Measurements from ENCODE around the gene NPHP1.

The NPHP1 gene

GRCh38 chr2:110216803-110217202 lies 12.0 kb upstream of the NPHP1 start:
- TF ChIP-seq ZBTB7A (IDR thresholded peaks at IDR 0.05; ENCODE audit: low read depth) (no peak), CEBPB (IDR thresholded peaks at IDR 0.05) (no peak), TEAD4 (IDR thresholded peaks at IDR 0.05) (no peak), NFIC (IDR thresholded peaks at IDR 0.05) (no peak), MAX (IDR thresholded peaks at IDR 0.05) (no peak), RAD21 (IDR thresholded peaks at IDR 0.05; ENCODE audit: low read depth) (no peak), EP300 (IDR thresholded peaks at IDR 0.05; ENCODE audit: borderline replicate concordance) (no peak), CREB1 (IDR thresholded peaks at IDR 0.05; ENCODE audit: low read depth) (no peak), TAF1 (IDR thresholded peaks at IDR 0.05; ENCODE audit: low read depth) (no peak), YY1 (IDR thresholded peaks at IDR 0.05; ENCODE audit: low read depth) (no peak), REST (IDR thresholded peaks at IDR 0.05; ENCODE audit: low read depth) (no peak), FOXM1 (IDR thresholded peaks at IDR 0.05; ENCODE audit: borderline replicate concordance, low read depth) (no peak), TCF12 (IDR thresholded peaks at IDR 0.05; ENCODE audit: low read depth) (no peak), USF1 (IDR thresholded peaks at IDR 0.05) (no peak)

- TF ChIP-seq TEAD4 (IDR thresholded peaks at IDR 0.05) (no peak), CREB1 (IDR thresholded peaks at IDR 0.05; ENCODE audit: low read depth) (no peak), REST (IDR thresholded peaks at IDR 0.05; ENCODE audit: low read depth) (no peak), FOXM1 (IDR thresholded peaks at IDR 0.05; ENCODE audit: borderline replicate concordance, low read depth) (no peak), TAF1 (IDR thresholded peaks at IDR 0.05; ENCODE audit: low read depth) (no peak), RAD21 (IDR thresholded peaks at IDR 0.05; ENCODE audit: low read depth) (no peak), EP300 (IDR thresholded peaks at IDR 0.05; ENCODE audit: borderline replicate concordance) (no peak), EGR1 (IDR thresholded peaks at IDR 0.05) (no peak), NFIC (IDR thresholded peaks at IDR 0.05) (no peak), TCF12 (IDR thresholded peaks at IDR 0.05; ENCODE audit: low read depth) (no peak)
These were observed 11.4 kb upstream of the NPHP1 start for GRCh38 chr2:110216199-110216598.

- TF ChIP-seq REST (IDR thresholded peaks at IDR 0.05; ENCODE audit: low read depth) = no peak
- TF ChIP-seq TCF12 (IDR thresholded peaks at IDR 0.05; ENCODE audit: low read depth) = no peak
- no peak for TF ChIP-seq EGR1 (IDR thresholded peaks at IDR 0.05)
- no peak for TF ChIP-seq MAX (IDR thresholded peaks at IDR 0.05)
- no peak for TF ChIP-seq EP300 (IDR thresholded peaks at IDR 0.05; ENCODE audit: borderline replicate concordance)
- no peak for TF ChIP-seq TEAD4 (IDR thresholded peaks at IDR 0.05)
- no peak for TF ChIP-seq USF1 (IDR thresholded peaks at IDR 0.05)
- no peak for TF ChIP-seq ZBTB7A (IDR thresholded peaks at IDR 0.05; ENCODE audit: low read depth)
- no peak for TF ChIP-seq CREB1 (IDR thresholded peaks at IDR 0.05; ENCODE audit: low read depth)
- TF ChIP-seq CEBPB (IDR thresholded peaks at IDR 0.05) = no peak
- no peak for TF ChIP-seq RAD21 (IDR thresholded peaks at IDR 0.05; ENCODE audit: low read depth)
- no peak for TF ChIP-seq TAF1 (IDR thresholded peaks at IDR 0.05; ENCODE audit: low read depth)
- TF ChIP-seq FOXM1 (IDR thresholded peaks at IDR 0.05; ENCODE audit: borderline replicate concordance, low read depth) = no peak
- no peak for TF ChIP-seq NFIC (IDR thresholded peaks at IDR 0.05)
- no peak for TF ChIP-seq YY1 (IDR thresholded peaks at IDR 0.05; ENCODE audit: low read depth)
These were observed 10.8 kb upstream of the NPHP1 start for GRCh38 chr2:110215566-110216158.

- TF ChIP-seq EP300 (IDR thresholded peaks at IDR 0.05; ENCODE audit: borderline replicate concordance) = no peak
- TF ChIP-seq USF1 (IDR thresholded peaks at IDR 0.05) = no peak
- TF ChIP-seq ZBTB7A (IDR thresholded peaks at IDR 0.05; ENCODE audit: low read depth) = no peak
- no peak for TF ChIP-seq CEBPB (IDR thresholded peaks at IDR 0.05)
These were observed 10.3 kb upstream of the NPHP1 start for GRCh38 chr2:110215091-110215490.
